Psoas muscle (tissue), 8 donors: ENCODE data around the gene ZBTB39. TPM values are rescaled to one million over a fixed set of nuclear protein-coding genes. Genes with fewer than 3 reads are reported as not detected.

Experiments
- ATAC-seq, 4 donors: fragments of 200-7000 bp; cut with Tn5 transposase; one replicate each; pipeline ENCODE4 v1.9.1; 2020; ENCODE audit warnings: moderate library complexity in 3 of 4, mild to moderate bottlenecking in 2 of 4
- DNase-seq, 2 donors: peaks; one replicate each; pipeline ENCODE4 v3.0.0-alpha.2; 2020
- H3K27ac ChIP-seq: fragments of 200-600 bp; one replicate; pipeline ENCODE4 v1.8.0; 2022
- H3K27me3 ChIP-seq, 3 donors: fragments of 200-600 bp in 1 of 3; one replicate each; pipeline versions ENCODE4 v1.6.1 to v1.8.0; 2013 to 2022; ENCODE audit warnings: low read length in 2 of 3, mild to moderate bottlenecking in 2 of 3, moderate library complexity in 1 of 3; ENCODE audit not compliant: insufficient read depth in 3 of 3
- H3K36me3 ChIP-seq, 2 donors: fragments of 200-600 bp in 1 of 2; one replicate each; pipeline versions ENCODE4 v1.6.1 to v1.8.0; 2013 to 2022; ENCODE audit warnings: low read depth in 1 of 2, mild to moderate bottlenecking in 1 of 2, moderate library complexity in 1 of 2; ENCODE audit not compliant: insufficient read depth in 1 of 2
- H3K4me1 ChIP-seq: fragments of 200-600 bp; one replicate; pipeline ENCODE4 v1.8.0; 2022
- H3K4me3 ChIP-seq: fragments of 200-600 bp; one replicate; pipeline ENCODE4 v1.8.0; 2022; ENCODE audit warnings: mild to moderate bottlenecking
- H3K9me3 ChIP-seq: fragments of 200-600 bp; one replicate; pipeline ENCODE4 v1.8.0; 2022
- WGBS, 3 donors: extraction: QIAGEN DNeasy Blood & Tissue Kit; methylation state at CpG; one replicate each; pipeline versions ENCODE4 v1.1.6 to v1.1.7; 2013; 5-methylcytosine and 5-hydroxymethylcytosine counted together
- intact Hi-C, 2 donors: fragments of 100-400 bp; cut with DNase I; formaldehyde crosslinking; loops; one replicate each; pipeline versions ENCODE4 v1.11.0 to v1.14.2; 2022
- polyA plus RNA-seq, 3 donors: library from polyadenylated mRNA; stranded (reverse); fragments of 200-250 nt; gene quantifications; one replicate each; pipeline ENCODE4 v1.2.3, GENCODE V29; 2013
- total RNA-seq, 4 donors: library from RNA; stranded (reverse); fragmentation: NEBNext Ultra II Directional in 2 of 4; extraction: Animal tissue kit (Norgen Biotek cat#: 25700) in 2 of 4; gene quantifications; one replicate each; pipeline versions ENCODE4 v1.2.1 to v1.2.4, GENCODE V29; 2021 to 2023
- TF ChIP-seq, protein P1 (sequence below): fragments of 200-600 bp; IDR thresholded peaks from one replicate; pipeline ENCODE4 v1.8.0; 2022; ENCODE audit warnings: antibody characterized with exemption
- donor health status: healthy with polysubstance abuse.
- donor health status: DM: no; HTN: no; CAD: no; lungs with moderate emphysema.
- donor health status: Bipolar disorder and iron deficiency.
- donor health status: healthy.
- donor health status: DM: yes; HTN: yes; CAD: no.
- donor health status: DM: no; HTN: no; CAD: no.
- donor health status: DM: no; HTN: no; CAD: no.
- donor health status: DM: yes; HTN: yes; CAD: no.

ZBTB39 gene
- total and polyA plus RNA-seq, 7 donors, result 1.2 to 5.2 (median 3.2) TPM

DNA sequence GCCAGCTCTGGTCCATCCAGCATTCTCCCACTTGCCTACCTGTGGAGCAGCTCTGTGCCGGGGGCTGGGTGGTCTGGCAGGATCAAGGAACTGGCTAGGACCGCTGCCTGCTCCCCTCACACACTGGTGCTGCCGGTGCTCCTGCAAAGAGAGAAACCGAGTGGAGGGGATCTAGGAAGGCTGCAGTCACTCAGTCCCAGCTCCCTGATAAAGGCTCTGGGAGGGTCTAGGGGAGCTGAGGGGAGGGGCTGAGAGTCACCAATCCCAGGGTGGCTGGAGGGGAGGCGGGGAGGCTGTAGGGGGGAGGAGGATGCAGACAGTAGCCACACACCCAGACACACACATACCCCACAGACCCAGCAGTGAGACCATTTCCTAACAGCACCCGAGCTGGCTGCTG, 10.0 kb upstream of the ZBTB39 start, which contains the start of gene TAC3:
Gene TAC3 (minus strand): TSS at position 182 of the 400 bp plus-strand sequence. CDS start 732 bp downstream, outside the sequence.
- no peak for ATAC-seq
- TF ChIP-seq, protein P1, sequence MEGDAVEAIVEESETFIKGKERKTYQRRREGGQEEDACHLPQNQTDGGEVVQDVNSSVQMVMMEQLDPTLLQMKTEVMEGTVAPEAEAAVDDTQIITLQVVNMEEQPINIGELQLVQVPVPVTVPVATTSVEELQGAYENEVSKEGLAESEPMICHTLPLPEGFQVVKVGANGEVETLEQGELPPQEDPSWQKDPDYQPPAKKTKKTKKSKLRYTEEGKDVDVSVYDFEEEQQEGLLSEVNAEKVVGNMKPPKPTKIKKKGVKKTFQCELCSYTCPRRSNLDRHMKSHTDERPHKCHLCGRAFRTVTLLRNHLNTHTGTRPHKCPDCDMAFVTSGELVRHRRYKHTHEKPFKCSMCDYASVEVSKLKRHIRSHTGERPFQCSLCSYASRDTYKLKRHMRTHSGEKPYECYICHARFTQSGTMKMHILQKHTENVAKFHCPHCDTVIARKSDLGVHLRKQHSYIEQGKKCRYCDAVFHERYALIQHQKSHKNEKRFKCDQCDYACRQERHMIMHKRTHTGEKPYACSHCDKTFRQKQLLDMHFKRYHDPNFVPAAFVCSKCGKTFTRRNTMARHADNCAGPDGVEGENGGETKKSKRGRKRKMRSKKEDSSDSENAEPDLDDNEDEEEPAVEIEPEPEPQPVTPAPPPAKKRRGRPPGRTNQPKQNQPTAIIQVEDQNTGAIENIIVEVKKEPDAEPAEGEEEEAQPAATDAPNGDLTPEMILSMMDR, result no peak
- no peaks in the 10 kb centered on the region for H3K9me3 ChIP-seq
- no peak for DNase-seq
- H3K36me3 ChIP-seq, result no peaks in the 10 kb centered on the region
- H3K27me3 ChIP-seq, result peaks cover 0 to 15% (median 4%) of the 10 kb centered on the region in 3 donors
- H3K27ac ChIP-seq, result no peak within 1 kb of the TSS
- intact Hi-C loops, result no loop called here
- H3K4me1 ChIP-seq, result no peaks in the 10 kb centered on the region
- 33 to 38% (median 35%) methylated on average over 5 to 6 of the region's 6 CpGs for WGBS, 3 donors
- no peak within 1 kb of the TSS for H3K4me3 ChIP-seq

- Histone ChIP-seq H3K27ac (no peak overlapping the region), H3K27me3 (peaks cover 0 to 15% (median 4%) of the 10 kb centered on the region in 3 donors), H3K4me3 (no peak overlapping the region), H3K36me3 (no peaks in the 10 kb centered on the region), H3K9me3 (no peaks in the 10 kb centered on the region), H3K4me1 (no peaks in the 10 kb centered on the region)
- DNase-seq, result no peak
- ATAC-seq, result no peak
- intact Hi-C loops, result no loop called here
- 67 to 74% (median 71%) methylated on average over 7 of the region's 7 CpGs for WGBS, 3 donors
- TF ChIP-seq, protein P1, result no peak
These were observed 6.5 kb upstream of the ZBTB39 start for GRCh38 chr12:57012600-57013465.

DNA sequence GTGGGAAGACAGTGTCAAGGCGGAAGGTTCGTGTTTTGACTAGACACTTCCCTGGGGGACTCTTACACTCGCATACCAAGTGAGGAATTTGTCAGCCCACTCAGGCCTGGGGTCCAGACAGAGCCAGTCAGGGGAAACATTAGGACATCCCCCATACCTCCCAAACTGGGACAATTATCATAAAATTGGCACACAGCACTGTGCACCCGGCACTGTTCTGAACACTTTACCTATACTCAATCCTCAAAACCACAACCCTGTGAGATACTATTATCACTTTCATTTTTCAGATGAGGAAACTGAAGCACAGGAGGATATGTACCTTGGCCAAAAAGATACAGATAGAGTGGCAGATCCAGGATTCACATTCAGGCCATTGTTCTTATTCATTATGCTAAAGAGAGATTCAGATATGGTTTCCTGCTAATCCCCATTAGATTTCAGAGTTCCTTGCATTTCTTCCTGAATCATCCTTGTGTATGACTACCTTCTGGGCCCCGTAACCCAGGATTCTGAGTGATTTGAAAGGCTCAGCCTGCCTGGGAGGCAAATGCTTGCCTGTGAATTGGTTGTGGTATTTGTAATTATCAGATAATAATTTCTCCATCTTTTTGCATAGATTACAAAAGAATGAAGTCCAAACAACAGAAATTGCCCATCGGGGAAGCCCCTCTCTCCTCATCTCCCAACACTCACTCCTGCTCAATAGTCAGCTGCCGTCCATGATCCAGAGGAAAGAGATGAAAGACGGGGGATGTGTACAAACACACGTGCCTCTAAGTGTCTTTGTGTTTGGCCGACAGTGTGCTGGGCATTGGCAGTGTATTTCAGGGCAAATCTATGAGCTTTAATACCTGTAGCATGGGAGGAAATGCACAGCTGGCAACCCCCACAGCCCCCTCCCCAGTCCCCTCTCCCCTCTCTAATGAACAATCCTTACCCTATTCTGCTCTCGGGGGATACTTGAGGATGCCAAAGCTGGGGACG, 5.4 kb upstream of the ZBTB39 start:
- ATAC-seq (no peak), DNase-seq (no peak)
- H3K9me3 ChIP-seq, result no peaks in the 10 kb centered on the region
- no peaks in the 10 kb centered on the region for H3K36me3 ChIP-seq
- no peak overlapping the region for H3K27ac ChIP-seq
- no peak overlapping the region for H3K4me3 ChIP-seq
- H3K4me1 ChIP-seq, result peaks cover 3% of the 10 kb centered on the region
- TF ChIP-seq, protein P1, result no peak
- WGBS, 3 donors, result 49 to 54% (median 54%) methylated on average over 12 of the region's 12 CpGs
- peaks cover 0 to 15% (median 4%) of the 10 kb centered on the region in 3 donors for H3K27me3 ChIP-seq
- intact Hi-C loops, result no loop called here

GRCh38 chr12:57010627-57011247, 4.4 kb upstream of the ZBTB39 start:
- Histone ChIP-seq H3K4me3 (no peak overlapping the region), H3K4me1 (peaks cover 4% of the 10 kb centered on the region), H3K36me3 (no peaks in the 10 kb centered on the region), H3K27ac (no peak overlapping the region), H3K9me3 (no peaks in the 10 kb centered on the region), H3K27me3 (peaks cover 0 to 15% (median 2%) of the 10 kb centered on the region in 3 donors)
- DNase-seq (no peak), ATAC-seq (no peak)
- intact Hi-C loops, result no loop called here
- WGBS, 3 donors, result 56 to 71% (median 63%) methylated on average over 4 of the region's 4 CpGs
- TF ChIP-seq, protein P1, result no peak
